ENCODE measurements around the gene TTN.
A peak's percentile ranks its signal among the peaks of the same experiment; 100 is the strongest.

Gene TTN

DNA sequence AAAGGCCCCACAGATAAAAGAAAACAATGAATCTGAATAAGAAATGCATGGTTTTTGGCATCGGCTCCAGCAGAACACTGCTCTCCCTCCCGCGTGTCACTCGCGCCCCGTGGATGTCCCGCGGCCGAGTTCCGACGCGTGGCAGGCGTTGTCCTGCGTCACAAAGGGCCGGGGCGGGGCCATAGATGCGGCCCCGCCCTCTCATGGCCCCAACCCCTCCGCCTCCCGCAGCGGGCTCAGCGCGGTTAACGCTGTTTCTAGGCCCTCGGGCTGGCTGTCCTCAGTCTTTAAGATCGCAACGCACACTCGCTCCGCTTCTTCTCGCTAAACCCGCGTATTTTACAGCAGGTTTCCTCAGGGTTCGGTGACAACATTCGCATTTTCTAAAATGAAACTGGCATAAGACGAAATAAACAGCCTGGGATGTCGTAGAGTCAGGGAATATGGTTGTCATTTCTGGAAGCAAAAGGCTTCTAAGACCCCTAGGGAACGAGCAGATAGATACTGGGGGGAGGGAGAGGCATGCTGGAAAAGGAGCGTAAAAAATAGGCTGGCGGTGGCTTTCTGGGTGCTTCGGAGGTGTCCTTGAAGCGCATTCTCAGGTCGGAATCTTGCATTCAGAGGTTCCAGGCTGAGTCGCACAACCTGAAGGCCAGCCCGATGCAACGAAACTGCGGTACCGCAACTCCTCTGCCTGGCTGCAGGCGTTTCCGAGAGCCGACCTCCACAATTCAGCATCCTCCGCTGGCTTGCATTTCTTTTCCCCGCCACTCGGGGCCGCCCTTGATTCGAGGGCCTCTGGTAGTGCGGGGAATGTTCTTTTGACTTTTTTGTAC, 328.6 kb downstream of the TTN start, which contains the start of gene FKBP7:
TSS of gene FKBP7 (minus strand) at position 162 of the 836 bp plus-strand sequence. CDS start at position 61, 101 bp downstream.
- TF ChIP-seq POLR2AphosphoS5 (IDR thresholded peaks at IDR 0.05; ENCODE audit: low read depth, low read length) (peak; percentile 59; the same call in 1 of the 2 replicates), TAF1 (IDR thresholded peaks at IDR 0.05; ENCODE audit: borderline replicate concordance, low read depth, low read length) (no peak), POLR2A (IDR thresholded peaks at IDR 0.05; ENCODE audit: low read depth, low read length) (peak; percentile 71)
- peak; percentile 99 for FAIRE-seq
- peak; percentile 48 for DNase-seq (ENCODE audit: insufficient read length)

DNA sequence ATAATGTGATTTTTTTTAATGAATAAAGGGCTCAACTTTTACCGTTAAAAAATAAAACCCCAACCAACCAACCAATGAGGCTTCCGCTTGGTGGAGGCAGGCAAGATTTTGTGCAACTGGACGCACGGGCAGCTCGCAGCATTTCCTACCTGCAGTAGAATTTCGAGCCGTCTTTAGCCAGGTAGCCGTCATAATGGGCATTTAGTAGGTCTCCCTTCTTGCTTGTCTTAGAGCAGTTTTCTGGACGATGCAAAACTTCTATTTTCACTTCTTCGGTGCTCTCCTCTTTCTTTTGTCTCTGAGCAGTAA, 329.1 kb downstream of the TTN start:
- TF ChIP-seq TAF1 (IDR thresholded peaks at IDR 0.05; ENCODE audit: borderline replicate concordance, low read depth, low read length) (no peak), POLR2A (IDR thresholded peaks at IDR 0.05; ENCODE audit: low read depth, low read length) (no peak), POLR2AphosphoS5 (IDR thresholded peaks at IDR 0.05; ENCODE audit: low read depth, low read length) (no peak)
- FAIRE-seq = no peak
- DNase-seq (ENCODE audit: insufficient read length) = no peak

DNA sequence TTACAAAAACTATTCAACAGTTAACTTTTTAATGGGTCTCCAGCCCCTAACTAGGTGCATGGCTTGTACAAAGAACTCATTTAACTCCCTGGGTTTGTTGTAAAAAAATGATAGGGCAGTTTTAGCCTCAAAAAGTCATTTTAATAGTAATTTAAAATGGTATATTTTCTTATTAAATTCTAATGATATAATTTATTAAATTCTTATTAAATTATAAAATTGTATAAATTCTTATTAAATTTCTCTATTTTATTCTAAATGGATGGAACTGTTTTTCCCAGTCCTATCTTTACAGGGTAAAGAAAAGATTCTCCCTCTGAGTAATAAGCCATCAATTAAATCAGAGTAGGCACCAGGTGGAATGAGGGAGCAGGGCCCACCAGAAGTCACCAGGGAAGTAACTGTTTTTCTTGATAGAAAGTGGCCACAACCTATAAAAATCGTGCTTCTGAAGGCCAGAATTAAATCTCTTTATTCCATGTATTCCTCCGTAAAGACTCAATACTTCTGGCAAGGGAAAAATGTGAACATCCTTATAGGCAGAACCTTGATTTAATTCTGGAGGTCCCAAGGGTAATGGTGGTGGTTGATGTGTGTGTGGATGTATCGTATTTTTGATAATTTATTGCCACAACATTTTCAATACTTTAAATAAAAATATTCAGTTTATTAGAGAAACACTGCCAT, 329.6 kb downstream of the TTN start:
- no peak for TF ChIP-seq POLR2AphosphoS5 (IDR thresholded peaks at IDR 0.05; ENCODE audit: low read depth, low read length)
- TF ChIP-seq POLR2A (IDR thresholded peaks at IDR 0.05; ENCODE audit: low read depth, low read length) = no peak
- TF ChIP-seq TAF1 (IDR thresholded peaks at IDR 0.05; ENCODE audit: borderline replicate concordance, low read depth, low read length) = no peak
- FAIRE-seq (no peak), DNase-seq (ENCODE audit: insufficient read length) (no peak)

DNA sequence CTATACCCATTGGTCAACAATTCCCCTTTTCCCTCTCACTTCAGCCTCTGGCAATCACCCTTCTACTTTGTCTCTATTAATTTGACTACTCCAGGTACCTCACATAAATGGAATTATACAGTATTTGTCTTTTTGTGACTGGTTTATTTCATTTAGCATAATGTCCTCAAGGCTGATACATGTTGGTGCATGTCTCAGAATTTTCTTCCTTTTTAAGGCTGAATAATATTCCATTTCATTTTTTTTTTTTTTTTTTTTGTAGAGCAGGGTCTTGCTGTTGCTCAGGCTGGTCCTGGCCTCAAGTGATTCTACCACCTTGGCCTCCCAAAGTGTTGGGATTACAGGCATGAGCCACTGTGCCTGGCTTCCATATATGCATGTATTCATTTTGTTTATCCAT, 330.7 kb downstream of the TTN start:
- no peak for TF ChIP-seq POLR2AphosphoS5 (IDR thresholded peaks at IDR 0.05; ENCODE audit: low read depth, low read length)
- TF ChIP-seq TAF1 (IDR thresholded peaks at IDR 0.05; ENCODE audit: borderline replicate concordance, low read depth, low read length) = no peak
- TF ChIP-seq POLR2A (IDR thresholded peaks at IDR 0.05; ENCODE audit: low read depth, low read length) = no peak
- no peak for FAIRE-seq
- no peak for DNase-seq (ENCODE audit: insufficient read length)
